Mesothelial cell of epicardium (in vitro differentiated cells): ENCODE measurements around the gene TMEM236. TPM values are rescaled to one million over a fixed set of nuclear protein-coding genes. Genes with fewer than 3 reads are reported as not detected.

Experiments used
- DNase-seq, 2 experiments: peaks; one replicate each; pipeline ENCODE4 v3.0.0; 2021; ENCODE audit warnings: low spot score in 2 of 2; ENCODE audit not compliant: unreplicated experiment in 2 of 2
- H3K27ac Mint-ChIP-seq: 2 replicates; pipeline ENCODE4 v1.8.0; 2021; ENCODE audit warnings: mixed read lengths
- H3K27me3 Mint-ChIP-seq: 2 replicates; pipeline ENCODE4 v1.8.0; 2021; ENCODE audit warnings: low read depth, mixed read lengths
- H3K36me3 Mint-ChIP-seq: 2 replicates; pipeline ENCODE4 v1.8.0; 2021; ENCODE audit warnings: mixed read lengths
- H3K4me1 Mint-ChIP-seq: 2 replicates; pipeline ENCODE4 v1.8.0; 2021; ENCODE audit warnings: mixed read lengths
- H3K4me3 Mint-ChIP-seq: 2 replicates; pipeline ENCODE4 v1.8.0; 2021; ENCODE audit warnings: mild to moderate bottlenecking, moderate library complexity, mixed read lengths
- H3K9me3 Mint-ChIP-seq: 2 replicates; pipeline ENCODE4 v1.8.0; 2021; ENCODE audit warnings: mixed read lengths
- total RNA-seq: library from RNA; stranded (reverse); gene quantifications from 3 replicates; pipeline ENCODE4 v1.2.1, GENCODE V29; 2021
- TF ChIP-seq, protein P1 (sequence below): fragments of 200-600 bp; sonication (generic); IDR thresholded peaks from one replicate; pipeline ENCODE4 v1.5.0; 2021; ENCODE audit warnings: antibody characterized with exemption; ENCODE audit not compliant: unreplicated experiment

TMEM236 gene
- total RNA-seq, 1 donor from 2014 or later: 0.04 TPM

DNA sequence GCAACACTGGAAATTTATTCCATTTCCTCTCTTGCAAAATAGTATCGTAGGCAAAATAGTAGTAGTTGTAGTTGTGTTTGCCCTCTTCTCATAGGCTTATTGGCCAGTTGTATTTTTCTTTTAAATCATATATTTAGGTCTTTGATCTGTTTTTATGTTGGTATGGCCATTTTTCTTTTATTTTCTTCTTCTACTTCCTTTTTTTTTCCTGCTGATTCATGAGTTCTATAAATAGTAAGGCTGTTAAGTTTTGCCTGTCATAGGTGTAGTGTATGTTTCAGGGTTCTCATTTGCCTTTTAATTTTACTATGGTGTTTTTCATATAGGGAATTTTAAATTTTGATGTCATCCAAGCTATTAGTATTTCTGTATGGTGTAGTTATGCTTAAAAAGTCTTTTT is 31.8 kb downstream of the TMEM236 start:
- Mint-ChIP-seq H3K4me3 (no peak overlapping the region), H3K9me3 (no peaks in the 10 kb centered on the region), H3K27me3 (no peaks in the 10 kb centered on the region), H3K36me3 (no peaks in the 10 kb centered on the region), H3K4me1 (peaks cover 18% of the 10 kb centered on the region), H3K27ac (no peak overlapping the region)
- no peak for DNase-seq
- TF ChIP-seq, protein P1, sequence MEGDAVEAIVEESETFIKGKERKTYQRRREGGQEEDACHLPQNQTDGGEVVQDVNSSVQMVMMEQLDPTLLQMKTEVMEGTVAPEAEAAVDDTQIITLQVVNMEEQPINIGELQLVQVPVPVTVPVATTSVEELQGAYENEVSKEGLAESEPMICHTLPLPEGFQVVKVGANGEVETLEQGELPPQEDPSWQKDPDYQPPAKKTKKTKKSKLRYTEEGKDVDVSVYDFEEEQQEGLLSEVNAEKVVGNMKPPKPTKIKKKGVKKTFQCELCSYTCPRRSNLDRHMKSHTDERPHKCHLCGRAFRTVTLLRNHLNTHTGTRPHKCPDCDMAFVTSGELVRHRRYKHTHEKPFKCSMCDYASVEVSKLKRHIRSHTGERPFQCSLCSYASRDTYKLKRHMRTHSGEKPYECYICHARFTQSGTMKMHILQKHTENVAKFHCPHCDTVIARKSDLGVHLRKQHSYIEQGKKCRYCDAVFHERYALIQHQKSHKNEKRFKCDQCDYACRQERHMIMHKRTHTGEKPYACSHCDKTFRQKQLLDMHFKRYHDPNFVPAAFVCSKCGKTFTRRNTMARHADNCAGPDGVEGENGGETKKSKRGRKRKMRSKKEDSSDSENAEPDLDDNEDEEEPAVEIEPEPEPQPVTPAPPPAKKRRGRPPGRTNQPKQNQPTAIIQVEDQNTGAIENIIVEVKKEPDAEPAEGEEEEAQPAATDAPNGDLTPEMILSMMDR: no peak

DNA sequence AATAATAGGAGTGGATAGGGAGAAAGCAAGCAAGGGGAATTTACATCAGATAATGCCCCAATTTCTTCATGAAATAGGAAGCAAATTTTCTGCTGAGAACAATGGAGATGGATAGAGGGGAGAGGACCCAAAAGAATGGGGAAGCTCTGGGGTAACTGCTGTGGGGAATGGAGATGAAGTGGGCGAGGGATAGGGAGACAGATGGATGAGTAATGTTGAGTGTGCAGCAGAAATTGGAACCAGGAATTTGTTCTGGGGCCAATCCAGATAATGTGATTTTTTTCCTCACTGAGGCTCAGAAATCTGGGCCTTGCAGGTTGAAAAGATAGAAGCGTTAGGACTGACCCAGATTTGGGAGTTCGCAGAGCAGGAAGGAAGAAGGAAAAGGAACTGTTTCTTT is 32.7 kb downstream of the TMEM236 start:
- H3K27me3 Mint-ChIP-seq: no peaks in the 10 kb centered on the region

DNA sequence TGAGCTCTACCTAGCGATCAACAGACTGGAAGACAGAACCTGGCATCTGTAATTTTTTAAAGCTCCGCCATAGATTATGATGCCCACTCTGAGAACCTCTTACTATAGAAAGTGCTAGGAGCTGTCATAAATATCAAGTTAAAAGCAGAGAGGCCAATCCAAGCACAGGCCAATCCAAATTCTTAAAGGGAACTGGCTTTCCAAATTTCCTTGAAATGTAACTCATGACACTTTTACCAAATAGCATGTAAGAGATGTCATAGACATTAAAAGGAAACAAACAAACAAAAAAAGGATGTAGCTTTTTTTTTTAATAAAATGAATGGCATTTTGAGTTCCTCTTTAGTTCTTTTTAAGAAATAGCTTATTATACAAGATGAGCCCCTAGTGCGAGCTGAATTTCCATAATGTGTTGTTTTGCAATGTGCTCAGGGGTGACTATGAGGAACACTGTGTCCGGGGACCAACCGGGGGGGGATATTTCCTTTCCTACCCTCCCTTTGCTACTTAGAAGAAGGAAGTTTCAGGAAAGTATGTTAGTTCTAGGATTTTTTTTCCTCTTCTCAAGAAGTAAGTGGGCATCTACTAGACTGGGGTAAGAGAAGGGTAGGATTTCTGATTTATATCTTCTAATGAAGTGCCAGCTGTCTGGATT is 33.4 kb downstream of the TMEM236 start:
- H3K4me3 Mint-ChIP-seq: no peak overlapping the region
- H3K9me3 Mint-ChIP-seq: no peaks in the 10 kb centered on the region
- H3K36me3 Mint-ChIP-seq: no peaks in the 10 kb centered on the region
- DNase-seq: no peak
- H3K4me1 Mint-ChIP-seq: peaks cover 18% of the 10 kb centered on the region
- TF ChIP-seq, protein P1: no peak
- H3K27ac Mint-ChIP-seq: no peak overlapping the region
- H3K27me3 Mint-ChIP-seq: no peaks in the 10 kb centered on the region

More for the DNA sequence above, 32.7 kb downstream of the TMEM236 start:
- H3K9me3 Mint-ChIP-seq: no peaks in the 10 kb centered on the region
- H3K4me1 Mint-ChIP-seq: peaks cover 18% of the 10 kb centered on the region
- H3K27ac Mint-ChIP-seq: no peak overlapping the region
- no peak overlapping the region for H3K4me3 Mint-ChIP-seq
- H3K36me3 Mint-ChIP-seq: no peaks in the 10 kb centered on the region
- no peak for DNase-seq
- TF ChIP-seq, protein P1: no peak

DNA sequence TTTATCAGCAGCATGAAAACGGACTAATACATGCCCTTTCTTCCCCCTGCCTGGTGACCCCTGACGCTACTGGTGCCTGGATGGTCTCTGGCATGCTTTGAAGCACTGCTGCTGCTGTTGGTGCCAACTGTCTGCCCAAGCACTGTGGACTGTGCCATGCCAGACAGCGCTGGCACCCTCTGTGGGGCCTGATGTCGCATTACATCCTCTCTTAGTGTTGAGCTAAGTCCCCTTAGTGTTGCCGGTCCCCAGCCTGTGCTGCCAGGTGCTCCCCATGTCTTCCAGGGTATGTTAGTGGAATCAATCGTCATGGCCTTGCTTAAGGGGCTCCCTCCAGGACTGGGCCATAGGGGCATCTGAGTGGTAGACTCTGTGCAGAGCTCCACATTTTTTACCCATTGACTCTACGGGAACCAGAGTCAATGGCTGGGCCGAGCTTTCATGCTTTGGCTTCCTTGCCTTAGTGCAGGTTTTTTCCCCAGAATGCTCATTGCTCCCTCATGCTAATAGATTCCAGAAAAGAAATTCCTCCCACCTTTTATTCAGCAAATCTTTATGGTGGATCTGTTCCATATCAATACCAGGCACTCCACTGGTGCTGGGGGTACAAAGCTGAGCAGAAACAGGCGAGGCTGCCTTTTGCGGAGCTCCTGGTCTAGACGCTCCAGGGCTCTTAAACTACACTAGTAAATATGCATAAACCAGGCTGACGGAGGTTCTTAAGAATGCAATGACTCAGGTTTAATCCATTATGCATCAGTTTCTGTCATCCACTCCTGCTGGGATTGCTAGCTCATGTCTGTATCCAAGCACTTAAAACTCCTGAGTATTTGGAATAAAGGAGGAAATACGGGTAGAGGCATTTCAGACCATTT is 35.3 kb downstream of the TMEM236 start:
- Mint-ChIP-seq H3K4me1 (peaks cover 18% of the 10 kb centered on the region), H3K4me3 (no peak overlapping the region), H3K36me3 (no peaks in the 10 kb centered on the region), H3K27me3 (no peaks in the 10 kb centered on the region), H3K27ac (peak overlapping the region; percentile 92), H3K9me3 (no peaks in the 10 kb centered on the region)
- TF ChIP-seq, protein P1: no peak
- no peak for DNase-seq

DNA sequence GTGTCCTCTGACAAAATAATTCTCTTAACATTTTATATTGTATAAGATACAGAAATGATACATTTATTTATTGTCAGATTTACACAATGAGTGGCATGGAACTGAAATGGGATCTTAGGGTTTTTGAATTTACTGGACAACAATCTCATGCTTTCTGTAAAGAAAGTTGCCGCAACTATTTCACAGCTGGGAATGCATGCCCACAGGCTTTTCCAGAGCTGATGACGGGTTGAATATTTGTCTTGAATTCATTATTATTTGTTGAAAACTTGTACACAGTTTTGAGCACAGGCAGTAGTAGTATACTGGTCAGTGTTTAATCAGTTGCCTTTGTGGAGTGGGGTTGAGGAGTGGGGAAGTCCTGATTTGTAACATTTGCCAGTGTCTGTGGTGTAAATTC is 36.6 kb downstream of the TMEM236 start:
- Mint-ChIP-seq H3K9me3 (no peaks in the 10 kb centered on the region), H3K36me3 (no peaks in the 10 kb centered on the region), H3K4me3 (no peak overlapping the region), H3K4me1 (peaks cover 12% of the 10 kb centered on the region), H3K27me3 (no peaks in the 10 kb centered on the region), H3K27ac (no peak overlapping the region)
- TF ChIP-seq, protein P1: no peak
- no peak for DNase-seq
